Measurements from ENCODE around the gene ABLIM2. TPM values are rescaled to one million over a fixed set of nuclear protein-coding genes. Genes with fewer than 3 reads are reported as not detected.

ABLIM2 gene
- total RNA-seq, 1 donor from 2014 or later: 7.5 TPM

GRCh38 chr4:7967501-7968261 lies 190.9 kb downstream of the ABLIM2 start:
- Mint-ChIP-seq H3K36me3 (ENCODE audit: unreplicated experiment) (peaks cover 3% of the 10 kb centered on the region), H3K9me3 (ENCODE audit: unreplicated experiment) (peaks cover 20% of the 10 kb centered on the region), H3K4me1 (ENCODE audit: low read depth, unreplicated experiment) (peaks cover 43% of the 10 kb centered on the region), H3K27me3 (ENCODE audit: unreplicated experiment) (peaks cover 19% of the 10 kb centered on the region), H3K27ac (ENCODE audit: unreplicated experiment) (peak overlapping the region; percentile 66), H3K4me3 (ENCODE audit: unreplicated experiment) (peak overlapping the region; percentile 18)
- TF ChIP-seq CTCF (IDR thresholded peaks at IDR 0.05; ENCODE audit: partially characterized antibody, unreplicated experiment): no peak
- no peak for DNase-seq

GRCh38 chr4:7967063-7967440 lies 191.6 kb downstream of the ABLIM2 start:
- H3K36me3 Mint-ChIP-seq (ENCODE audit: unreplicated experiment): no peaks in the 10 kb centered on the region
- H3K4me3 Mint-ChIP-seq (ENCODE audit: unreplicated experiment): peak overlapping the region; percentile 18
- peak overlapping the region; percentile 66 for H3K27ac Mint-ChIP-seq (ENCODE audit: unreplicated experiment)
- no peak for TF ChIP-seq CTCF (IDR thresholded peaks at IDR 0.05; ENCODE audit: partially characterized antibody, unreplicated experiment)
- DNase-seq: no peak
- peaks cover 18% of the 10 kb centered on the region for H3K27me3 Mint-ChIP-seq (ENCODE audit: unreplicated experiment)
- H3K4me1 Mint-ChIP-seq (ENCODE audit: low read depth, unreplicated experiment): peaks cover 40% of the 10 kb centered on the region
- H3K9me3 Mint-ChIP-seq (ENCODE audit: unreplicated experiment): peaks cover 15% of the 10 kb centered on the region

GRCh38 chr4:7966281-7967062 lies 192.1 kb downstream of the ABLIM2 start:
- Mint-ChIP-seq H3K4me1 (ENCODE audit: low read depth, unreplicated experiment) (peaks cover 40% of the 10 kb centered on the region), H3K27ac (ENCODE audit: unreplicated experiment) (no peak overlapping the region), H3K4me3 (ENCODE audit: unreplicated experiment) (no peak overlapping the region), H3K36me3 (ENCODE audit: unreplicated experiment) (no peaks in the 10 kb centered on the region), H3K27me3 (ENCODE audit: unreplicated experiment) (peaks cover 18% of the 10 kb centered on the region), H3K9me3 (ENCODE audit: unreplicated experiment) (peaks cover 15% of the 10 kb centered on the region)
- DNase-seq: no peak
- TF ChIP-seq CTCF (IDR thresholded peaks at IDR 0.05; ENCODE audit: partially characterized antibody, unreplicated experiment): no peak

GRCh38 chr4:7964890-7965662 lies 193.5 kb downstream of the ABLIM2 start:
- no peaks in the 10 kb centered on the region for H3K36me3 Mint-ChIP-seq (ENCODE audit: unreplicated experiment)
- no peak for DNase-seq
- peaks cover 17% of the 10 kb centered on the region for H3K9me3 Mint-ChIP-seq (ENCODE audit: unreplicated experiment)
- peaks cover 43% of the 10 kb centered on the region for H3K4me1 Mint-ChIP-seq (ENCODE audit: low read depth, unreplicated experiment)
- TF ChIP-seq CTCF (IDR thresholded peaks at IDR 0.05; ENCODE audit: partially characterized antibody, unreplicated experiment): no peak
- H3K4me3 Mint-ChIP-seq (ENCODE audit: unreplicated experiment): no peak overlapping the region
- H3K27ac Mint-ChIP-seq (ENCODE audit: unreplicated experiment): no peak overlapping the region
- peaks cover 18% of the 10 kb centered on the region for H3K27me3 Mint-ChIP-seq (ENCODE audit: unreplicated experiment)
